HG03159 (cell line): Measurements from ENCODE around the gene ALS2CL.

ENCODE experiments used
- ATAC-seq: cut with Tn5 transposase; IDR thresholded peaks from one replicate; pipeline ENCODE4 v1.9.1; 2021; ENCODE audit warnings: mild to moderate bottlenecking, moderate library complexity; ENCODE audit not compliant: unreplicated experiment

The ALS2CL gene

GRCh38 chr3:46667061-46667621 lies 26.3 kb downstream of the ALS2CL start:
- no peak for ATAC-seq

- ATAC-seq = no peak
Measured at GRCh38 chr3:46666453-46666845, 27.0 kb downstream of the ALS2CL start.

DNA sequence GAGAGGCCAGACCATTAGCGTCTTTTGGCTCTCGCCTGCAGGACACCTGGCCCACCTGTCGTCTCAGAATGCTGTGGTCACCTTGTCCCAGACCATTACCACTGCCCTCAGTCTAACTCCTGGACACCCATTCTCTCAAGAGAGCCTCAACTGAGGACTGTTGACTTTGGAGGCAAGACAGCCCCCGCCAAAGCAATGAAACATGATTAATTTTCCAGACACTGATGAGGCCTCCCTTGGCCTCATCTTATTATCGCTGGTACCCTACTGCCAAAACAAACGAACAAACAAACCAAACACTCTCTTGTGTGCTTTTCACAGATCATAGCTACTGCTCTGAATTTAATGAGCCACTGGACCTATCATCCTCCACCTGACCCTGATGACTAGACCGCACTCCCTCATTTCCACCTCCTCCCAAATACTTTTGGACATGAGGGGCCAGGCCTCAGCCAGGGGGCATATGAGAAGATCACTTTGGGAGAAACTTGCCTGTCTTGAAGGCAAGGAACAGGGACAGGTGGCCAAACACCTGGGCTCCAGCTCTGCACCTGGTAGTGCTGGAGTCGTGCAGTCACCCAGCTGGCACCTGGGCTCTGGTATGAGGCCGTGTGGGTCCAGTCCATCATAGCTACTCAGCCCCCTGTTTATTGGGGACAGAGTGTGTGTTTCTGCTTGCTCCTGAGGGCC lies 27.6 kb downstream of the ALS2CL start:
- ATAC-seq = no peak

DNA sequence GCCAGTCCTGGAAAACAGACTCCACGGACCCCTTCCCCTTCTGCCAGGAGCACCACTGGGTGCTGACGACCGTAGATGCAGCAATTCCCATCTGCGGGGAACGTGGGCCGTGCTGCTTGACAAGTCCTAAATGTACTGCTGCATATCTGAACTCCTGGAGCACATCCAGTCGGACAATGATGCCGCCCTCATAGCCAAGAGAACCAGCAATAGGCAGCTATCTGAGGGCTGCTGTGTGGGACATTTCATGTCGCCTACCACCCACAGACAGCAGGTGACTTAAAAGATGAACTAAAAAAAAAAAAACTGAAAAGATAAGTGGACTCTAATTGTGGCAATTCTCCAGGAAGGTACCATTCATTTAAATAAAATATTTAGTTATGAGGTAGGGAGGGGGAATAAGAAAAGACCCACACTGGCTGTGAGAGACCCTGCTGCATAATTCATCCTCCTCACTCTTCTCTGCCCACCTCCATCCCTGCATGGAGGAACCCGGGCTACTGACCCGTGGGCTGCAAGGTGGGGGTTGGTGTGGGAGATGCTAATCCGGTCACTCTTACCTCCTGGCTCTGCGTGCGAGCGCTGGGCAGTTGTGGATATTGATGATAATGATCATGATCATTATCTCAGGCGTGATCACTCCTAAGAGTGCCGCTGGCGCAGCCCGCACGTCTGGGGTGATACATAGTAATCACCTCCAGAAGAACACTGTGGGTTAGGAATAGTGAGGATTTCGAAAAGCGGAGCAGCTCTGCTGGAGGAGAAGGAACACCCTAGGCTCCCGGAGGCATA lies 28.3 kb downstream of the ALS2CL start:
- no peak for ATAC-seq

DNA sequence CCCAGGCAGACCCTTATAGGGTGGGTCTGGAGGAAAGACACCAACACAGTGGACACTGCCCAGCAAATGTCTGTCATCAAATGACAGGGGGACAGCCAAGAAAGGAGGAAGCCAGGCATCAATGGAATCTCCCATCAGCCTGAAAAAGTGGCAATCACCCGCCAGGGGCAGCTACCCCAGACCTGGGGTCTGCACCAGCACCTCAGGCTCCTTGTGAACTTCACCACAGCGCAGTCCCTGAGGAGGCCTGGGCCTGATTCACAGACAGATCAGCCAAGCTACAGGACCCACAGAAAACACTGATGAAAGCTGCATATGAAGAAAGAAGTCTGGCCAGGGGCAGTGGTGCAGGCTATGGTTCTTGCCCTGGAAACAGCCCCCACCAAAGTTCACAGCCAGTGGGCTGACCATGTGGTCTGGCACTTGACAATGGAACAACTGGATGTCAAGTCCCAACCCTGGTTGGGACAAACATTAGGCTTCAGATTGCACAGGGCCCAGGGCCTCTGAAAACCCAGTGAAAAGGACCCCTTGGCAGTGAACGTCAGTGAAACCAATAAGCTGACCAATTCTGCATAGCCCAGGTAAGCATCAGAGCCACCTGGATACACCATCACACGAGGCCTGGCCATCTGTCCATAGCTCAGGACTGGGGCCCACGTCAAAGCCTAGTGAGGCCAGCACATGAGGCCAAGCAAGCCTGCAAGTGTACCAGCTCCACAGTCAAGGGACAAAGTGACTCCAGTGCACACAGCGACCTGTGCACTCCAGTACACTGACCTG lies 29.1 kb downstream of the ALS2CL start:
- ATAC-seq = no peak

- ATAC-seq = no peak
Measured at GRCh38 chr3:46663591-46664135, 29.8 kb downstream of the ALS2CL start.

DNA sequence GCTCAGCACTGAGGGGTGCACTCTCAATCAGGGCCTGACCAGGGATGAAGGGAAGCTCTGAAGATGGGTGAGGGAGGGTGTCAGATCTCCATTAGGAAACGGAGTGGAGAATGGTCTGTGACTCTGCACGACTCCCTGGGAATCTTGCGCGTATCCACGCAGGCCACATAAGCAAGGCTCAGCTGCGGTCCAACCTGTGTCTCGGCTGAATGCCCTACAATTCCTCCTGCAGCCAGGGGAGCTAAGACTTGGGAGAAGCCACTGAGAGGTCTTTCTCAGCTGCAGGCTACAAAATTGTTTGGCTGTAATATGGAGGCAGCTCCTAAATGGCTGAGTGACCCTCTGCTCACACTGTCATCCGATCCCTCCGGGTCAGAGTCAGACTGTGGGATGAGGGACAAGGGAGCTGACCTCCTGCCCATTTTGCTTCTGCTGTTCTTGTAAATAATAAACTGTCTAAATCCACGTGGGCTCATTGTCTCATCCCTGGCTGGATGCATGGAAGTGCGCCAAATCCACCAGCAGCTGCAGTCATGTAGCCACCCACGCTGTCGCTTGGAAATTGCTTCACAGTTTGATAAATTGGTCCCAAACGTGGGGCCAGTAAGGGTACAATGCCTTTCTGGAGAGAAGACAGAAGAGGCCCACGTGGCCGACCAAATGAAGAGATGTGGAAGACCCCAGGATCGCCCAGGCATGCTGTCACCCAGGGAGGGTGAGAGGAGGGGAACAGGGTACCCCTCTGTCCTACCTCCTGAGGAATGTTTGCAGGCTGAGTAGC lies 30.5 kb downstream of the ALS2CL start:
- no peak for ATAC-seq

- no peak for ATAC-seq
Measured at GRCh38 chr3:46661776-46662766, 31.4 kb downstream of the ALS2CL start.

GRCh38 chr3:46660543-46661523 lies 32.6 kb downstream of the ALS2CL start:
- no peak for ATAC-seq

GRCh38 chr3:46660003-46660402 lies 33.5 kb downstream of the ALS2CL start:
- ATAC-seq = no peak

GRCh38 chr3:46659285-46659684 lies 34.2 kb downstream of the ALS2CL start:
- ATAC-seq = no peak

DNA sequence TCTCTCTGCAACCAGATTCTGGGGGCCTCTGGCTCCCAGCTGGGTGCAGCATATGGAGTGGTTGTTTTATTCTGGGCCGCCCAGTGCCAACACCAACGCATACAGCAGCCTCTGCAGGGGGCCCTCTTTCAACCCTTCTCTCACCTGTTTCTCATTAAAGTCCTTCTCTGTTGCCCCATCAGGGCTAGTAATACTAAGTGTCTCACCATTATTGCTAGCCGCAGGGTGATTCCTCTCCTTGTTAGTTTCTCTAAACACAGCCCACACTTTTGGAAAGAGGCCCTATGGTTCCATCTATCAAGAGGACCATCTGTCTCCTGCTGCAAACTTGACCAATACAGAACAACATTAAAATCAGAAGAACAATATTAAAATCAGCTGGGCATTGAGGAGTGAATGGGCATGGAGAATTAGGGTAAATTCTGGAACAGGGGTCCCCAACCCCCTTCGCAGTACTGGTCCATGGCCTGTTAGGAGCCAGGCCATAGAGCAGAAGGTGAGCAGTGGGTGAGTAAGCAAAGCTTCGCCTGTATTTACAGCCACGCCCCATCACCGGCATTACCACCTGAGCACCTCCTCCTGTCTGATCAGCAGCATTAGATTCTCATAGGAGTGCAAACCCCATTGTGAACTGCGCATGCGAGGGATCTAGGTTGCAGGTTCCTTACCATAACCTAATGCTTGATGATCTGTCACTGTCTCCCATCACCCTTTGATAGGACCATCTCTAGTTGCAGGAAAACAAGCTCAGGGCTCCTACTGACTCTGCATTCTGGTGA lies 36.5 kb downstream of the ALS2CL start:
- ATAC-seq = no peak

DNA sequence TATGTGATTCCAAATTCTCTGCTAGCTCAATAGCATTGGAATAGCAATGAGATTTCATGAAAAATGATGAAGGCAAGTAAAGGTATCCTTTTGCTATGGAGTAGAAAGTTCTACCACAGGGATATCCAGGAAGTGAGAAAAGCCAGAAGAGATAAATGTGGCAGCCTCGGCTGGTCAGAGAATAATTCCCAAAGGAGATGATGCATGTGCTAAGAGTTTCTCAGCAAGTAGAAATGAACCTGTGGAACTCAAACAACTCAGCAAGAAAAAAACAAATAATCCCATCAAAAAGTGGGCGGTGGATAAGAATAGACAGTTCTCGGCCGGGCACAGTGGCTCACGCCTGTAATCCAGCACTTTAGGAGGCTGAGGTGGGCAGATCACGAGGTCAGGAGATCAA lies 38.2 kb downstream of the ALS2CL start:
- ATAC-seq = no peak

GRCh38 chr3:46651084-46651483 lies 42.4 kb downstream of the ALS2CL start:
- ATAC-seq = no peak

- no peak for ATAC-seq
Measured at GRCh38 chr3:46649436-46649835, 44.0 kb downstream of the ALS2CL start.

- no peak for ATAC-seq
Measured at GRCh38 chr3:46648096-46648495, 45.4 kb downstream of the ALS2CL start.

DNA sequence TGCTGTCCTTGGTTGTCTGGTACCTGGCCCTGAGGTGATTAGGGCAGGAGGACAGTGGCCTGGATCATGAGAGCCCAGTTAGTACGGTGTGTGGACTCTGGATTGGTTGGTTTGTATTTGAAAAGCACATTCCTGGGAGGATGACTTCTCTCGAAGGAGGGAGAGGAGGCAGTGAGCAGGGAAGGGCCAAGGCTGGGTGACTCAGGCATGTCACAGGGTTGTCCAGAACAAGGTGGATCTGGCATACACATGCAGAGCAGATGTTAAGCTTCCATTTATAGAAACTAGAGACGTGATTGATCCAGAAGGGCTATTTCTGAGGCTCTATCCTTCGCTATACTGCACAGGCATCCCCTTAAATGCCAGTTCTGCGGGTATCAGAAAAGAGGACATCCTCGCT lies 46.8 kb downstream of the ALS2CL start:
- ATAC-seq = no peak
